ENCODE measurements around the gene DHRS7C.

DHRS7C gene

DNA sequence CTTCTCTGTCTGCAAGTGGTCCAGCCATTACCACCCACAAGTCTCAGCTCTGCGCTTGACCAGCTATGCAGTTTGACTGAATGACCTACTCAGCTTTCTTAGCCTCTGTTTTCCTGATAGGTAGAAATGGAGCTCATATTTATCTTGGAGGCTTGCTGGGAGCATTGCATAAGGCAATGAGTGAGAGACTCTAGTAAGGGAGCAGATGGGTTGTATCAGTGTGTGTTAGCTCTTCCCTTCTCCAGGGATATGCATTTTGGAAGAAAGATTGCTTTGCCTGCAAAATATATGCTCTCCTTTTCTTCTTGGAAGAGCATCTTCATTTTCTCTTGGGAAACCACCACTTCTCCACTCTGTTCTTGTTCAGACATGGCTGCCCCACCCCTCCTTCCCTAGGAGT lies 26.1 kb downstream of the DHRS7C start:
- no peak for DNase-seq (ENCODE audit: low spot score)

DNA sequence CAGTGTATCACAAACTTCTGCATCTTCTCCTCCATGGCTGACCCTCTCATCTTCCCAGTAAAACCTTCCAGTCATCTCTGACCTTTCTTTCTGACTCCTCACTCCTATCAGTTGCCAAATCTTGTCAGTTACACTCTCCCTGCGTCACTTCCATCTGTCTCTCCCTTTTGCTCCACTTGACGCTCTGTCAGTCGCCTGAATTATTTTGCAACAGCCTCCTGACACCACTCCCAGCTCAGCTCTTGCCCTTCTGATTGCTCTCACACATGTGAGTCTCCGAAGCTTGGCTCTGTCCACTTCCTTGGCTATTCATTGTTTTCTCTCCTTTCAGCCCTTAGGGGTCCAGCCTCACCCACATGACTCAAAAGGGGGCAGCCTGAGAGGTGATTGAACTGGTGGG lies 27.7 kb downstream of the DHRS7C start:
- DNase-seq (ENCODE audit: low spot score), result no peak

DNA sequence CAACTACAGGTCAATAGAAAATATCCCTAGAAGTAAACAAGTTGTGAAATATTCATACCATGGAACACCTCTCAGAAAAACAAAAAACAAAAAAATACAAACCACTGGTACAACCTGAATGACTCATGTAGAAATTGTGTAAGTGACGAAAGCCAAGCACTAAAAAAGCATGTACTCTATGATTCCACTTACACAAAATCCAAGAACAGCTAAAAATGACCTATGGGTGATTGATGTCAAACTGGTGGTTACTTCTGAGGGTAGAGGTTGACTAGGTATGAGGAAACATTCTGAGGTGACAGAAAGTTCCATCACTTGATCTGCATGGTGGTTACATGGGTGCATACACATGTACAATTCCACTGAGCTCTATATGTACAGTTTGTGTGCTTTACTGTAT lies 31.1 kb downstream of the DHRS7C start:
- DNase-seq (ENCODE audit: low spot score), result no peak

DNA sequence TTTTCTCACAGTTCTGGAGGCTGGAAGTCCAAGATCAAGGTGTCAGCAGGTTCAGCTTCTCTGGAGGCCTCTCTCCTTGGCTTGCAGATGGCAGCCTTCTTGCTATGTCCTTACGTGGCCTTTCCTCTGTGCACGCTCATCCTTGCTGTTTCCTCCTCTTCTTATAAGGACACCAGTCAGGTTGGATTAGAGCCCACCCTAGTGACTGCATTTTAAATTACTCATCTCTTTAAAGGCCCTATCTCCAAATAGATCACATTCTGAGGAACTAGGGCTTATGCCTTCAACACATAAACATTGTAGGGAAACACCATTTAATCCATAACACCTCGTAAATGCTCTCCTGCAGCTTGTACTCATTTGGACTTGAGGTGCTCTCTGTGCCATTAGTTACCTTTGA lies 36.3 kb downstream of the DHRS7C start:
- no peak for DNase-seq (ENCODE audit: low spot score)

DNA sequence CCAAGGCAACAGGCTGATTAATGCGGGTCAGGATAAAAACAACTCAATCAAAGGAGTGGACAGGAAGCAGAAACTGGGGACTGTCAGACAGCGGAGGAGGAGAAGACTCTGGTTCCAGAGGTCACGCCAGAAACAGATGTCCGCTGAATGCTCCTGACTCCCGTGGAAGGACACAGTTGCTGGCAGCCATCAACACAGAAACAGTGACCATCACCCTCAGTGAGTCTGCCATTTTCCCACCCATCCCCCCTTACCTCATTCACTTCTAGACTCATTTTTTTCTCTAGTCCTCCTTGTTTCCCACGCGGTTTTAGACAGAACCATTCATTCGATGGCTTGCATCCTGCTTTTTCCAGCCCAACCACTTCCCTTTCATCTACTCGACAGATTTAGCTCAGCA lies 40.9 kb downstream of the DHRS7C start:
- DNase-seq (ENCODE audit: low spot score), result no peak

DNA sequence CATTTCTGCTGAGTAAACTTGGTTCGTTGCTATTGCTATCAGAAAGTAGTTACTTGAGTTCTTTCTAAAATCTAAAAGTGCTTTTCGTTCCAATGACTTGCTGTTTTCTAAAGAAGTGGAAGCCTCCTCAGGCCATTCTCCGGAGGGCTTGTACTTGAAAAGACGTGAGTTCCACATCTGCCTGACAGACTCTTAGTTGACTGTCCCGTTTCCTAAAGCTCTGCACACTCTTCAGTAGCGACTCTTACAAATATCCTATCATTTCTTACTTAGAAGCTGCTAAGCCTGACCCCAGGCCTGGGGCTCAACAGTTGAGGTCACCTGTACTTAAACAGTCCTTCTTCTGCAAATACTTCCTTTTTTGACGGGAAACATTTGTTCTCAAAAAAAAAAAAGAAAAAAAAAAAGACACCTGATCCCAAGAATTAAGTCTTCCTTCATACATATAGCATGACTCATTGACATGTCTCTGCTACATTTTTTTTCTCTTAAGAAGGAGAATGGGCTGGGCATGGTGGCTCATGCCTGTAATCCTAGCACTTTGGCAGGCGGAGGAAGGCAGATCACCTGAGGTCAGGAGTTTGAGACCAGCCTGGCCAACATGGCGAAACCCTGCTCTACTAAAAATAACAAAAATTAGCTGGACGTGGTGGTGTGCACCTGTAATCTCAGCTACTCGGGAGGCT lies 61.5 kb downstream of the DHRS7C start:
- DNase-seq (ENCODE audit: low spot score), result no peak

DNA sequence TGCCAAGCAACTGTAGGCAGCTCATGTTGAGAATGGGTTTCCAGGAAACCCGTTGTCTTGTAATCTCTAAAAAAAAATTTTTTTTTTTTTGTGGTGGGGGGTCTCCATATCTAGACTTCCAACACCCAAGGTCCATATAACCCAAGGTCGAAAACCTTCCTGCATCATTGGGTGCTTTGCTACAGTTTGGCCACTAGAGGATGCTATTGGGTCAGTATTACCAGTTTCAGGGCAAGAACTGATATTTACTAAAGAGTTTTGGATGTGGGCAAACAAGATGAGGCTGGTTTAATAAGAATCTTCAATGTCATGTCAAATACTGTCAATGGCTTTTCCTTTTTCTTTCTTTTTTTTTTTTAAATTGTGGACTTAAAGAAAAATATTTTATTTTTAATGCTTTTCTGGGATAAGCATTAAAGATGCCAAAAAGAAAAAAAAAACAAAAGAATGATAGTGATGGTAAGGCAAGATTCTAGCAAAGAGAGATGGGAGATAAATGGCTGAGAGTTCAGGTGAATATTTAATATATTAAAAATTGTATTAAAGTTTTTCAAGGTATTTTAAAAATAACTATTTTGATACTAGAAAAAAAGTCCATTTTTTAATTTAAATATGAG lies 62.2 kb downstream of the DHRS7C start:
- peak; percentile 39 for DNase-seq (ENCODE audit: low spot score)

DNA sequence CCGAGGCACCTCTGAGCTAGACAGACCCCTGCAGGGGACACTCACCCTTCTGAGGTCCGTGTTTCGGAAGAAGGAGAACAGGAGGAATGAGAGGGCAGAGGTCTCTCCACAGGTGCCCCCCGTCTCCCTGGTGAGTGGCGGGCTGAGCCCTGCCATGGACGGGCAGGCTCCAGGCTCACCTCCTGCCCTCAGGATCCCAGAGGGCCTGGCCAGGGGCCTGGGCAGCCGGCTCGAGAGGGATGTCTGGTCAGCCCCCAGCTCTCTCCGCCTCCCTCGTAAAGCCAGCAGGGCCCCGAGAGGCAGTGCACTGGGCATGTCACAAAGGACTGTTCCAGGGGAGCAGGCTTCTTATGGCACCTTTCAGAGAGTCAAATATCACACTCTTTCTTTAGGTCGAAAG lies 62.8 kb downstream of the DHRS7C start:
- no peak for DNase-seq (ENCODE audit: low spot score)

DNA sequence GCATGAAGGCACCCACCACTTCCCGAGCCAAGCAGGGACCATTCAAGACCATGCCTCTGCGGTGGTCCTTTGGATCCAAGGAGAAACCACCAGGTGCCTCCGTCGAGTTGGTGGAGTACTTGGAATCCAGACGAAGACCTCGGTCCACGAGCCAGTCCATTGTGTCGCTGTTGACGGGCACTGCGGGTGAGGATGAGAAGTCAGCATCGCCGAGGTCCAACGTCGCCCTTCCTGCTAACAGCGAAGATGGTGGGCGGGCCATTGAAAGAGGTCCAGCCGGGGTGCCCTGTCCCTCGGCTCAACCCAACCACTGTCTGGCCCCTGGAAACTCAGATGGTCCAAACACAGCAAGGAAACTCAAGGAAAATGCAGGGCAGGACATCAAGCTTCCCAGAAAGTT lies 63.4 kb downstream of the DHRS7C start:
- no peak for DNase-seq (ENCODE audit: low spot score)

DNA sequence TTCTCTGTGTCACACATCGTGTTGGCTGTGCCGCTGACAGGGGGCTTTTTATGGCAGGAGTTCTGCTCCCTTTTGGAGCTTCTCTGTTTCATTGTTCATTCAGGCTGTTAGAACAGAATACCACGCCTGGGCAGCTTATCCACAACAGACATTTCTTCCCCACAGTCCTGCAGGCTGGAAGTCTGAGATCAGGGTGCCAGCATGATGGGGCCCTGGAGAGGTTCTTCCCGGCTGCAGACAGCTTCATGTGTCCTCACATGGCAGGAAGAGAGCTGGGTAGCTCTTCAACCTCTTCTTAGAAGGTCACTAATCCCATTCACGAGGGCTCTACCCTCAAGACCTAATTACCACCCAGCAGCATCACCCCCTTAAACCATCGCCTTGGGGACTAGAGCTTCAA lies 65.1 kb downstream of the DHRS7C start:
- no peak for DNase-seq (ENCODE audit: low spot score)

DNA sequence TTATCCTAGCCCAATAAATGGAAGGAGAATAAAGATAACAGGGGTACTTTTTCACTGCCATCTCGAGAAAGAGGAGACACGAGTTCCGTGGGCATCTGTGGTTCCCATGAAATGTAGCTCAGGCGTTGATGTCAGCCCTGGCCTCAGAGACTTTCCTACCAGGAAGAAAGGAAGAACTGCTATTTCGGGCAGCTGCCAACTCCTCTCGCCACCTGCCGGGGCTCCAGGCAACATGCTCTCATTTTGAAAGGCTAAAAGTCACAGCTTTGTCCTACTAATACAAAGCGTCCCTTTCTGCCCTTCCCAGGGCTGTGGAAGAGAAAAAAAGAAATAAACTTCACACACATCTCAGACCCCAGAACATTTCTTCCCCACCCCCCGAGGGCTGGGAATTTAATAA lies 65.8 kb downstream of the DHRS7C start:
- no peak for DNase-seq (ENCODE audit: low spot score)
